HepG2 (cell line): ENCODE measurements around the gene MTA2. TPM values are rescaled to one million over a fixed set of nuclear protein-coding genes. Genes with fewer than 3 reads are reported as not detected.
A peak's percentile ranks its signal among the peaks of the same experiment; 100 is the strongest.

ENCODE experiments used
- BATF2 ChIP-seq: sonication (generic); formaldehyde crosslinking; IDR thresholded peaks from 2 replicates; pipeline ENCODE4 v1.8.0; 2022; ENCODE audit warnings: mild to moderate bottlenecking, missing genetic modification reagents, moderate library complexity
- LRRFIP1 ChIP-seq: sonication (generic); formaldehyde crosslinking; conservative IDR thresholded peaks from 2 replicates; pipeline ENCODE4 v1.4.0; 2020; ENCODE audit warnings: missing genetic modification reagents
- MBNL3 ChIP-seq: fragments of 250-450 bp; sonication (Bioruptor Pico); conservative IDR thresholded peaks from 2 replicates; pipeline ENCODE4 v1.8.0; 2022; ENCODE audit warnings: mild to moderate bottlenecking, inconsistent platforms
- NR2F1 ChIP-seq, 2 experiments: fragments of 450-650 bp in 1 of 2; formaldehyde crosslinking in 1 of 2; IDR thresholded peaks; 2 replicates each; pipeline versions ENCODE4 v1.5.0 to v1.6.1; 2016 to 2020; ENCODE audit warnings: mild to moderate bottlenecking in 1 of 2, missing compliant biosample characterization in 1 of 2, missing genetic modification reagents in 1 of 2, moderate library complexity in 1 of 2
- RFX3 ChIP-seq: IDR thresholded peaks from 2 replicates; pipeline ENCODE4 v1.6.1; 2016; ENCODE audit warnings: missing biosample characterization, missing genetic modification reagents
- SP5 ChIP-seq: IDR thresholded peaks from 2 replicates; pipeline ENCODE4 v1.6.1; 2016; ENCODE audit warnings: low read depth, borderline replicate concordance
- SYNCRIP ChIP-seq: fragments of 200-400 bp; formaldehyde crosslinking; IDR thresholded peaks from 2 replicates; pipeline ENCODE4 v1.6.1; 2018; ENCODE audit warnings: mild to moderate bottlenecking, low read depth, low read length; ENCODE audit not compliant: insufficient read depth
- ZHX2 ChIP-seq, 2 experiments: sonication (generic) in 1 of 2; formaldehyde crosslinking in 1 of 2; IDR thresholded peaks; 2 replicates each; pipeline versions ENCODE4 v1.6.1 to v1.9.0; 2014 to 2022; ENCODE audit warnings: antibody characterized with exemption in 1 of 2, borderline replicate concordance in 1 of 2, inconsistent platforms in 1 of 2, low read depth in 1 of 2, missing genetic modification reagents in 1 of 2
- ZNF407 ChIP-seq: sonication (generic); formaldehyde crosslinking; IDR thresholded peaks from one replicate; pipeline ENCODE4 v1.5.1; 2020; ENCODE audit warnings: mild to moderate bottlenecking, missing genetic modification reagents; ENCODE audit errors: not compliant biosample characterization
- ZNF441 ChIP-seq: sonication (generic); formaldehyde crosslinking; IDR thresholded peaks from 2 replicates; pipeline ENCODE4 v1.7.0; 2021; ENCODE audit warnings: missing genetic modification reagents, borderline replicate concordance
- ZNF605 ChIP-seq: sonication (generic); formaldehyde crosslinking; IDR thresholded peaks from 2 replicates; pipeline ENCODE4 v1.8.0; 2022; ENCODE audit warnings: mild to moderate bottlenecking, missing genetic modification reagents
- polyA plus RNA-seq, 8 experiments: library from polyadenylated mRNA; depleted of rRNA in 3 of 8; stranded (reverse) in 7 of 8; unstranded in 1 of 8; fragments of >200 nt; fragmentation: Illumina TruSeq in 4 of 8; extraction: Trizol in 4 of 8; gene quantifications; 2 replicates each; pipeline versions ENCODE4 v1.2.1 to v1.2.3, GENCODE V29; 2011 to 2016; ENCODE audit warnings: low read depth in 4 of 8, missing spikeins in 1 of 8, mixed read lengths in 1 of 8; ENCODE audit not compliant: insufficient read depth in 1 of 8
- total RNA-seq, 5 experiments: library from RNA; depleted of rRNA; stranded (reverse); fragments of >200 nt; fragmentation: Illumina TruSeq; extraction: Trizol; gene quantifications; 2 replicates each; pipeline ENCODE4 v1.2.3, GENCODE V29; 2016; ENCODE audit warnings: low read depth in 1 of 5

MTA2 gene
- total and polyA plus RNA-seq, 2 of the 13 experiments (the other 11 are each of a cell fraction or from before 2014, with no cell fraction given), result 14.0 to 70.0 TPM

GRCh38 chr11:62560566-62561103 lies 41.0 kb downstream of the MTA2 start (continued):
- TF ChIP-seq ZHX2 (IDR thresholded peaks at IDR 0.05; ENCODE audit: low read depth) (no peak), ZHX2 (CRISPR knock-in tag; IDR thresholded peaks at IDR 0.05; ENCODE audit: borderline replicate concordance) (no peak), BATF2 (no peak), SP5 (peak; percentile 80), SYNCRIP (no peak), ZNF605 (CRISPR knock-in tag) (no peak), LRRFIP1 (no peak), ZNF407 (CRISPR knock-in tag) (no peak), RFX3 (no peak), MBNL3 (CRISPR knock-in tag) (no peak), NR2F1 (CRISPR knock-in tag; IDR thresholded peaks at IDR 0.05) (no peak), ZNF441 (CRISPR knock-in tag) (no peak; the same call in 1 of the 2 replicates)
